HG02759 (cell line): ENCODE results near the gene OR1F1.
"Not testable (repeated sequence)": the region's sequence is repeated elsewhere in the genome, so short reads cannot be mapped to it uniquely, and the experiment has no call there.

Source experiments
- ATAC-seq: cut with Tn5 transposase; IDR thresholded peaks from one replicate; pipeline ENCODE4 v1.9.1; 2021; ENCODE audit warnings: mild to moderate bottlenecking, moderate library complexity; ENCODE audit not compliant: unreplicated experiment

OR1F1 gene

GRCh38 chr16:3150346-3151218 lies 37.4 kb upstream of the OR1F1 start:
- ATAC-seq, result peak; percentile 73

- ATAC-seq, result no peak
Measured at GRCh38 chr16:3152027-3152276, 36.1 kb upstream of the OR1F1 start.

GRCh38 chr16:3152277-3152990 lies 35.6 kb upstream of the OR1F1 start:
- no peak for ATAC-seq

GRCh38 chr16:3152991-3153368 lies 35.0 kb upstream of the OR1F1 start:
- ATAC-seq, result no peak

- no peak for ATAC-seq
Measured at GRCh38 chr16:3155181-3155580, 32.8 kb upstream of the OR1F1 start.

GRCh38 chr16:3155972-3156371 lies 32.0 kb upstream of the OR1F1 start:
- no peak for ATAC-seq

GRCh38 chr16:3157229-3158025 lies 30.6 kb upstream of the OR1F1 start:
- no peak for ATAC-seq

GRCh38 chr16:3158026-3158509 lies 29.9 kb upstream of the OR1F1 start:
- ATAC-seq, result peak; percentile 9

GRCh38 chr16:3158510-3159314 lies 29.3 kb upstream of the OR1F1 start:
- ATAC-seq, result peak; percentile 59

GRCh38 chr16:3161235-3162018 lies 26.6 kb upstream of the OR1F1 start:
- no peak for ATAC-seq

- ATAC-seq, result no peak
Measured at GRCh38 chr16:3164121-3164991, 23.6 kb upstream of the OR1F1 start.

GRCh38 chr16:3165111-3165822 lies 22.7 kb upstream of the OR1F1 start:
- no peak for ATAC-seq

GRCh38 chr16:3166505-3166886 lies 21.5 kb upstream of the OR1F1 start:
- ATAC-seq, result no peak

- not testable (repeated sequence) for ATAC-seq
Measured at GRCh38 chr16:3168729-3169128, 19.3 kb upstream of the OR1F1 start.

- no peak for ATAC-seq
Measured at GRCh38 chr16:3170440-3171180, 17.4 kb upstream of the OR1F1 start.

GRCh38 chr16:3171181-3171854 lies 16.7 kb upstream of the OR1F1 start:
- ATAC-seq, result peak; percentile 43
